ENCODE results near the gene TBC1D24.

Gene TBC1D24

GRCh38 chr16:2500918-2501750 lies 26.2 kb downstream of the TBC1D24 start:
- Histone ChIP-seq H3K36me3 (replicated peaks; ENCODE audit: low read depth, low read length) (no peaks in the 10 kb centered on the region), H3K9ac (ENCODE audit: low read length) (no peak overlapping the region), H3K79me2 (ENCODE audit: low read length) (no peaks in the 10 kb centered on the region), H3K27ac (ENCODE audit: low read length) (no peak overlapping the region), H2AFZ (ENCODE audit: low read depth, low read length) (no peak overlapping the region), H3K4me2 (ENCODE audit: low read length) (peak overlapping the region; percentile 64), H3K27me3 (ENCODE audit: low read depth, low read length) (no peaks in the 10 kb centered on the region), H3K9me3 (ENCODE audit: insufficient read depth, low read length) (no peaks in the 10 kb centered on the region), H3K4me3 (ENCODE audit: low read length) (peak overlapping the region; percentile 49; the same call in 1 of the 2 replicates), H3K4me1 (ENCODE audit: low read length) (peaks cover 15% of the 10 kb centered on the region), H4K20me1 (ENCODE audit: insufficient read depth, low read length) (no peaks in the 10 kb centered on the region)
- TF ChIP-seq EZH2phosphoT487 (IDR thresholded peaks at IDR 0.05; ENCODE audit: low read depth) (no peak), CTCF (IDR thresholded peaks at IDR 0.05; ENCODE audit: low read depth, low read length) (peak; percentile 92)

- Histone ChIP-seq H3K27me3 (ENCODE audit: low read depth, low read length) (no peaks in the 10 kb centered on the region), H3K4me2 (ENCODE audit: low read length) (no peak overlapping the region), H3K27ac (ENCODE audit: low read length) (no peak overlapping the region), H3K9me3 (ENCODE audit: insufficient read depth, low read length) (no peaks in the 10 kb centered on the region), H4K20me1 (ENCODE audit: insufficient read depth, low read length) (no peaks in the 10 kb centered on the region), H3K4me3 (ENCODE audit: low read length) (no peak overlapping the region), H2AFZ (ENCODE audit: low read depth, low read length) (no peak overlapping the region), H3K36me3 (replicated peaks; ENCODE audit: low read depth, low read length) (no peaks in the 10 kb centered on the region), H3K4me1 (ENCODE audit: low read length) (peaks cover 25% of the 10 kb centered on the region), H3K9ac (ENCODE audit: low read length) (no peak overlapping the region), H3K79me2 (ENCODE audit: low read length) (no peaks in the 10 kb centered on the region)
- TF ChIP-seq CTCF (IDR thresholded peaks at IDR 0.05; ENCODE audit: low read depth, low read length), result no peak
- no peak for TF ChIP-seq EZH2phosphoT487 (IDR thresholded peaks at IDR 0.05; ENCODE audit: low read depth)
Measured at GRCh38 chr16:2501946-2502895, 27.3 kb downstream of the TBC1D24 start.

GRCh38 chr16:2505695-2506094 lies 30.8 kb downstream of the TBC1D24 start:
- H3K27me3 ChIP-seq (ENCODE audit: low read depth, low read length), result no peaks in the 10 kb centered on the region
- H3K4me2 ChIP-seq (ENCODE audit: low read length), result no peak overlapping the region
- no peaks in the 10 kb centered on the region for H3K36me3 ChIP-seq (replicated peaks; ENCODE audit: low read depth, low read length)
- no peak overlapping the region for H3K9ac ChIP-seq (ENCODE audit: low read length)
- H3K4me1 ChIP-seq (ENCODE audit: low read length), result peaks cover 60% of the 10 kb centered on the region
- H2AFZ ChIP-seq (ENCODE audit: low read depth, low read length), result no peak overlapping the region
- TF ChIP-seq CTCF (IDR thresholded peaks at IDR 0.05; ENCODE audit: low read depth, low read length), result no peak
- no peak for TF ChIP-seq EZH2phosphoT487 (IDR thresholded peaks at IDR 0.05; ENCODE audit: low read depth)
- peak overlapping the region; percentile 8; the same call in 1 of the 2 replicates for H3K27ac ChIP-seq (ENCODE audit: low read length)
- no peaks in the 10 kb centered on the region for H3K9me3 ChIP-seq (ENCODE audit: insufficient read depth, low read length)
- no peaks in the 10 kb centered on the region for H3K79me2 ChIP-seq (ENCODE audit: low read length)
- no peak overlapping the region for H3K4me3 ChIP-seq (ENCODE audit: low read length)
- no peaks in the 10 kb centered on the region for H4K20me1 ChIP-seq (ENCODE audit: insufficient read depth, low read length)
